Activated CD8-positive, alpha-beta memory T cell treated with anti-CD3 and anti-CD28 coated beads for 1 hour (primary cell): Measurements from ENCODE around the gene ZNF135.

ENCODE experiments used
- DNase-seq, 2 donors: peaks; one replicate each; pipeline ENCODE4 v3.0.0-alpha.2; 2020; ENCODE audit warnings: low read depth in 1 of 2; ENCODE audit errors: extremely low read depth in 1 of 2

Gene ZNF135

DNA sequence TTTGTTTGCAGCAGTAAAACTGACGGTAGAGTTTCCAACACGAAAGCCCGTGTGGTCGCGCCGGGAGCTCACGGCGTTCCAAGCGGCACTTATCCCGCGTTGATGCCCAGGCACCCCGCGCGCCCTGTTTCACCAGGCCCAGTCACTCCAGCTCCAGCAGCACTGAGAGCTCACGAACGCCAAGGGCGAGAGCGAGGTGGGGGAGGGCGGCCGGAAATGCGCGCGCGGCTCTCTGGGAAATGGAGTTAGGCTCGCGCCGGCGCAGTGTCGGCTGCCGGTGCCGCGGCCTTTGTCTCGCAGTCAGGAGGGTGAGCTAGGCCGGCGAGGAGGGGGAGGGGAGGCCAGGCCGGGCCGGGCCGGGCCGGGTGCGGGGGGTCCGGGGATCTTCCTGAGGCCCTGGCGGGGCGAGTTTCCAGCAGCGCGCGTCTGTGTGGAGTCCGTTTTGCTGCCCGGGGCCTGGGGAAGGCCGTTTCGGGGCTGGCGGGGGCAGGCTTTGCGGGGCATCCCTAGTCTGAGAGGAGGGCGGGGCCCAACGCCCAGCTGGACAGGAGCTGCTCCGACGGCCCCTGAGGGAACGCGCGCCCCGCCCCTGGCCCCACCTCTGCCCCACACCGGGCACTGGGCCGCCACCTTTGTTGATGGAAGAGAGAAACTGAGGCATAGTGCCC, at the start of gene ZNF135:
TSS of gene ZNF135 (plus strand) at position 280 of the 668 bp plus-strand sequence. CDS start 721 bp downstream, outside the sequence.
- DNase-seq, result peak; percentile 10 to 44

DNA sequence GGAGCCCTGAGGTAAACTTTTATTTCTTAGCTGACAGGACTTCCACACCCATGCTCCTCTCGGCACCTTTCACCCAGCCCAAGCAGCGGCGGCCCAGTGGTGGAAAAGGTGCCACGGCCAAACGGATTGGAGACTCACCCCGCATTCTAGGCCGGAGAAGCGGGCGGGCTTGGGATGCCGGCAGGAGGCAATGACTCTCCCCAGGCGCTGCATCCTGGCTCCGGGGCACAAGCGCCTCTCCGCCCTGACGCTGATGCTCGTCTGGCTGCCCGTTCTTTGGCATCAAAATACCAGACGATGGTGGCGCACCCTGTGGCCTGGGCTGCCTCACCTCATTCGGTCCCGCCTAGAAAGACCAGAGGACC, 49.8 kb upstream of the ZNF135 start:
- DNase-seq, result no peak

DNA sequence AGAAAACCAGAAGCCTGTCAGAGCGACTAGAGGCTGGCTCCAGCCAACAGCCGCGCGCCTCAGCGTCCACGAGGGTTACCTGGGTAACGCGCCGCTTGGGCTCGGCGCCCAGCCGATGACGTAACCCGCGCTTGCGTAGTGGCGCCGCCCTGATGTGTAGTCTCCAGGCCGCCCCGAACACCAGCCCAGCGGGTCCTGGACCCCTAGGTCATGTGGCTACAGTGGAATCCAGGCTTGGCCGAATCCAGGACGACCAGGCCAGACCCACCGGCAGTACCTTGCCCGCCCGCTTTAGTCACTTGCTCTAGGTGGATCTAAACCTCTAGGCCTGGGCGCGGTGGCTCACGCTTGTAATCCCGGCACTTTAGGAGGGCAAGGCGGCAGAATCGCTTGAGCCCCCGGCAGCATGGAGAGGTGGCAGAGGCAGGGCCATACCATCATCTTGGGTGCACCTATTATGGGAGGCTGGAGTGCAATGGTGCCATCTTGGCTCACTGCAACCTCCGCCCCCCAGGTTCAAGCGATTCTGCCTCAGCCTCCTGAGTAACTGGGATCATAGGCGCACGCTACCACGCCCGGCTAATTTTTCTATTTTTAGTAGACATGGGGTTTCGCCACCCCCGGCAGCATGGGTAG, 49.3 kb upstream of the ZNF135 start:
- DNase-seq, result peak in 1 of 2 donors; percentile 24

DNA sequence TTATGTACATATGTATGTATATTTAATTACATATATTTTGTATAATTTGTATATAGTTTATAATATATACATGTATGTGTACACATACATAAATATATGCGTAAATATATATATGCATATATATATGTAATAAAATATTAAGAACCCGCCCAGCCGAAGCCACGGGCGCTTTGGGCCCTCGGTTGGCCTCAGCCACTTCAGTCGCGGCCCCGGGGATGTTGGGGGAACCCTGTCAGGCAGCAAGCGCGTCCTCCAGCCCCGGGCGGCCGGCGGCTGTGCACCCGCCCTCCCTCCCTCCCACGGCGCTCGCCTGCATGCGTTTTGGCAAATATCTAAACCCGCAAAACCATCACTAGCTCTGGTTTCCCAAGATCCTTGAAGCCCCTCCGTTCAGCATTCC, 48.6 kb upstream of the ZNF135 start:
- DNase-seq, result no peak

DNA sequence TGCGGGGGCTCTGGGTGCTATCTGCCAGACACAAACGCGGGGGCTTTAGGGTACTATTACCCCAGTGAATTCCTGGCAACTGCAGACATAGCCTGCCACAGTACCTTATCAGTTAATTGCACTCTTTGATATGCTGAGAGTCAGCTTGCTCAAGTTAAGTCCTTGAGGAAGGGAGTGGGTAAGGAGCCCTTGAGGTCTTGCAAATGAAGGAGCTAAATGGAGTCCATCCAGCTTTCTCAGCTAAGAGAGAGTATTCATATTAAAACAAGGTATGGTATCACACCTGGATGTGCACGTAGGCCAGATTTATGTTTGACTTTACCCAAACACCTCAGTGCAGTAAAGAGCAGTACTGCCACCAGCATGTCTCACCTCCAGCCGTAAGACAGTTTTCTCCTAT, 44.9 kb upstream of the ZNF135 start:
- no peak for DNase-seq

DNA sequence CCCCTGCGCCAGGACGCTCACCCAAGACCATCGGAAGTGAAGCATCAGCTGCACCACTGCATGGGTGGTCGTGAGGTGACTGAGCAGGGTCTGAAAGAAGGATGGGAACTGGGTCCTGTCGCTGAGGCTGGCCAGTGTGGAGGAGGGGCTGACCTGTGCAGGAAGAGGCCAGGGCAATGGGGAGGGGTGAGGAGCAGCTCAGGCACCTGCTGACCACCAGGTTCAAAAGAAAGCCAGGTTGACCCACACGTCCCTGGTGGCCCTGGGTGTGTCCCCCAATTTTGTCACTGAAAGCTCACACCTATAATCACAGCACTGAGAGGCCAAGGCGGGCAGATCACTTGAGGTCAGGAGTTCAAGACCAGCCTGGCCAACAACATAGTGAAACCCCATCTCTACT, 39.0 kb upstream of the ZNF135 start:
- no peak for DNase-seq

DNA sequence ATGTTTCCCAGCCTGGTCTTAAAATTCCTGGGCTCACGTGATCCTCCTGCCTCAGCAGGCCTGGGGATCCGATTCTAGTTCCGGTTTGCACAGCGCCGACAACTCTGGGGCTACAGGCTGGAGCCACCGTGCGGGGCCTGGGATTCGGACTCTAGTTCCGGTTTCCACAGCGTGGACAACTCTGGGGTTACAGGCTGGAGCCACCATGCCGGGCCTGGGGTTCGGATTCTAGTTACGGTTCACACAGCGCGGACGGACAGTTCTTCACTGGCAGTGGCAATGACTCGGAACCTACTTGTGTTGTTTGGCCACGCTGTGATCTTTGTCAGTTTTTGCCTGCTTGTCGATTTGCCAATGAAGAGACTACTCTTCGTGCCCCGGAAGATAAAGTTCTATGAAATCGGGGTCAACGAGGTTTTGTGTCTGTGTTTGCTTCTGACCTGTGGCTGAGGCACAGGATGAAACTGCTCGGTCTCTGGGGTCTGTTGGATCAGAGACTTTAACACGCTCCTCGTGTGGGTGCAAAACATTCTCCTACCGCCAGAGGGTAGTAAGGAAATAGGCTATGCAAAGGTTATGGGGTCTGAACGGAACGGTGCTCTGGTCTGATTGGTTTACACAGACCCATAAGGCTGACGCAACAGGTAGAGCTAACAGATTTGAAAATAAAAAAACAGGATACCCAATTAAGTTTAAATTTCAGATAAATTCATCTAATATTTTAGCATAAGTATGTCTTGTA, 37.4 kb upstream of the ZNF135 start:
- DNase-seq, result peak in 1 of 2 donors; percentile 11

DNA sequence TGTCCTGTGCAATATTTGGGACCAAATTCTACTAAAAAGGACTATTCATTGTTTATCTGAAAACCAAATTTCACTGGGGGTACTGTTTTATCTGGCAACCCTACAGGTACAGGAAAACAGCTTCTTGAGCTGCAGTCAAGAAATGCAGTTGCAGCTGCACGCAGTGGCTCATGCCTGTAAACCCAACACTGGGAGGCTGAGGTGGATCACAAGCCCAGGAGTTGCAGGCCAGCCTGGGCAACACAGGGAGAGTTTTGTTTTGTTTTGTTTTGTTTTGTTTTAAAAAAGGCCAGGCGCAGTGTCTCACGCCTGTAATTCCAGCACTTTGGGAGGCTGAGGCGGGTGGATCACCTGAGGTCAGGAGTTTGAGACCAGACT, 36.8 kb upstream of the ZNF135 start:
- no peak for DNase-seq

DNA sequence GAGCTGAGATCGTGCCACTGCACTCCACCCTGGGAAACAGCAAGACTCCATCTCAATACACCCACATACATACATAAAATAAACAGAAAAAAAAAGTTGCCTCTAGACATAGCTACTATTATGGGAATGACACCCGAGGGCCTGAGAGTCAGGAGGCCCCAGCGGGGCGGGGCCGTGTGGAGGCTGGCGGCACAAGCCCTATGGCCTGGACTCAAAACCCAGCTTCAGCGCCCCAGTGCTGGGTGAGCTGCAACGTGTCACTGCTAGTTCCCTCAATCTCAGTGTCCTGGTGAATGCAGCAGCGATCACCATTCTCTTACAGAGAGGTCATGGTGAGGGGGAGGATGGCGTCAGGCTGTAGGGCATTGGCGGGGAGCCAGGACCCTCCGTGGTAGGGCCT, 34.4 kb upstream of the ZNF135 start:
- no peak for DNase-seq

DNA sequence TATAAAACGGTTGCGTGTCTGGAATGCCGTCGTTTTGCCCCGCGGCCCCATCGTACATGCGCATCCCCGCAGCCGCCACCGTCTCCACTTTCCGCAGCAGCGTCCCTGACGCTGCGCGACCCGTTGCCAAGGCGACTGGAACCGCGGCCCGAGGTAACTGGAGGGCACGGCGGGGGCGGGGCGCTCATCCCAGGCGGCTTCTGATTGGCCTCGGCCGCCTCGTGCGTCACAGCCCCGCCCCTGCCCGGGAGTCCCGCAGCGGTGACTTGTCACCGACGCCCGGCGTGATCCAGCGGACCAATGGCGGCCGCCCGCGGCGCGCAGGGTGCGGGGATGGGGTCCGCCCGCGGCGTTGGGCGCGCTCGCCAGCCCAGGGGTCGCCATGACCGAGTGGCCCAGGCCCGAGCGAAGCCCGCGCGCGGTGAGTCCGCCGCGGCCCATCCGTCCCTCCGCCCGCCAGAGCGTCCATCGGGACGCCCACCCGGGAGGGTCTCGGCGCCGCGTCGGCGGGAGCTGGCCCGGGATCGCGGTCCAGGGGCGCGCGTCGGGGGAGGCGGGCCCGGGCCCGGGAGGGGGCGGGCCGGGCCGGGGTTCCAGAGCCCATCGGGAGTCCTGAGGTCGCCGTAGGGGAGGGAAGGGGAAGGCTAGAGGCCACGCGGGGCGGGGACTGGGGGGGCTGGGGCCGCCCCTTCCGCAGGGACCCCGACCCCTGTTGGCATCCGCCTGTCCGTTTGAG, 25.2 kb upstream of the ZNF135 start, which contains the start of gene ZSCAN1:
TSS of gene ZSCAN1 (plus strand) at position 285 of the 736 bp plus-strand sequence. CDS start 3,812 bp downstream, outside the sequence.
- peak in 1 of 2 donors; percentile 15 for DNase-seq

DNA sequence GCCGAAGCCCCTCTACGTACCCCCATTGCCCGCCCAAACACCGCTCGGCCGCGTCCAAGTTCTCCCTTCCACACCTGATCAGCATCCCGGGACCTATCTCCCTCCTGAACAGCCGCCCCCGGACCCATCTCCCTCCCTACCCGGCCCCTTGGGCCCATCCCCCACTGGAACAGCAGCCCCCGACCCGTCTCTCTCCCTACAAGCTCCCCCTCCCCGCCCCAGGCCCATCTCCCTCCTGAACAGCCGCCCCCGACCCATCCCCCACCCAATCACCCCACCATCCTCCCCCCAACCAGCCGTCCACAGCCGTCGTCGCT, 24.6 kb upstream of the ZNF135 start:
- DNase-seq, result no peak

DNA sequence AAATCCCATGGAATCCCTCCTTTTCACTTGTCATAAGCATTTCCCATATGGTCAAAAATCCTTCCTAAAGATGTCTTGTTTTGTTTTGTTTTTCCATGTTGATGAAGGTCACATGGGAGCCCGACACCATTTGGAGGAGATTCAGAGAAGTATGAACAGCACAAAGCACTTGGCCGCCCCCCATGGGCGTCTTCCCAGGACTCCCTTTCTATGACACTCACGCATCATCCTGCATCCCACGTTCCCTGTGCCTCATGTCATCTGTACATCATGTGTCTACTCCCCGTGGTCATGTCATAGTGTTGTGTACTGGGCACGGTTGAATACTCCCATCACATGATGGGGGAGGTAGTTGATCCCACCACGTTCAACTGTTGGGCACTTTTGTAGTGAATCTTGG, 23.2 kb upstream of the ZNF135 start:
- DNase-seq, result no peak

DNA sequence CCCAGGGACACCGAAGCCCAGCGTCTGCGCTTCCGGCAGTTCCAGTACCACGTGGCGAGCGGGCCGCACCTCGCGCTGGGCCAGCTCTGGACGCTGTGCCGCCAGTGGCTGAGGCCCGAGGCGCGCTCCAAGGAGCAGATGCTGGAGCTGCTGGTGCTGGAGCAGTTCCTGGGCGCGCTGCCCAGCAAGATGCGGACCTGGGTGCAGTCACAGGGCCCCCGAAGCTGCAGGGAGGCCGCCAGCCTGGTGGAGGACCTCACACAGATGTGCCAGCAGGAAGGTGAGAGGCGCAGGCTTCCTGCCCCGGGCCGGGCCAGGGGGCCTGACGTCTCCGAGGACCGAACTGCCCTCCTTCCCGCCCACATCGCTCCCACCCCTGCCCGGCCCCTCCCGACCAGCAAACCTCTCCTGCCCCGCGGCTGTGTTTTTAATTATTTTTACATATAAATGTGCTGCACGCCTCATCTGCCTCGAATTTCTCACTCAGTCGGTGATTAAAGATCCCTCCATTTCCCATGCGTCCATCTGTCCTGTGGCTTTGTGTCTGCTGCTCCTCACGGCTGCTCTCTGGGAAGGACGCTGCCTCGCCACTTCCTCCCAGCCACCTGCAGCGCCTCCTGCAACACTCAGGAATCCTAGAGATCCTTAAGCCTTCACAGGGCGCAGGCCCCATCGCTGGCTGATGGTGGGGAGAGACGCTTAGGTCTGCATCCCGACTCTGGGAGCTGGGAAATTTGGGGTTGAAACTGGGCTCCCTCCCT, 21.0 kb upstream of the ZNF135 start:
- no peak for DNase-seq

DNA sequence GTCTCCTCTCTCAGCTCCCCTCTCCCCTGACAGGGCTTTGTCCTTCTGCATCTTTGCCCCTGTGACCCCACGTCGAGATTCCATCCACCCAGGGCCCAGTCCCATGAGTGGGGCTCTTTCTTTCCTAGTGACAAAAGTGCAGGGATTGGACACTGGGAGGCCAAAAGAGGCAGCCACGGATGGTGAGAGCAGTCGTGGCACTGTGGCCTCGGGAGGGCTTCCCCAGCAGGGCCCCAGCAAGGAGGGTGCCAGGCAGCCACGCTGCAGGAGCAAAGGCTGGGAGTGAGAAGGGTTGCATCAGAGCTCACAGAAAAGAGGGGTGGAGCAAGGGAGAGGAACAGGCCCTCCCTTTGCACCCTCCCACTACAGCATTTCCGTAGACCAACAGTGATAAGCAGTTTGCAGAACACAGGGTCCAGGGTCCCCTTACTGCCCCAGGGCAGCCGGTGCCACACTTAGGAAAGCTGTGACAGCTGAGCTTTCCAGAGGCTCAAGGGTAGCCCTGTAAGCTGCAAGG, 20.3 kb upstream of the ZNF135 start:
- DNase-seq, result no peak

DNA sequence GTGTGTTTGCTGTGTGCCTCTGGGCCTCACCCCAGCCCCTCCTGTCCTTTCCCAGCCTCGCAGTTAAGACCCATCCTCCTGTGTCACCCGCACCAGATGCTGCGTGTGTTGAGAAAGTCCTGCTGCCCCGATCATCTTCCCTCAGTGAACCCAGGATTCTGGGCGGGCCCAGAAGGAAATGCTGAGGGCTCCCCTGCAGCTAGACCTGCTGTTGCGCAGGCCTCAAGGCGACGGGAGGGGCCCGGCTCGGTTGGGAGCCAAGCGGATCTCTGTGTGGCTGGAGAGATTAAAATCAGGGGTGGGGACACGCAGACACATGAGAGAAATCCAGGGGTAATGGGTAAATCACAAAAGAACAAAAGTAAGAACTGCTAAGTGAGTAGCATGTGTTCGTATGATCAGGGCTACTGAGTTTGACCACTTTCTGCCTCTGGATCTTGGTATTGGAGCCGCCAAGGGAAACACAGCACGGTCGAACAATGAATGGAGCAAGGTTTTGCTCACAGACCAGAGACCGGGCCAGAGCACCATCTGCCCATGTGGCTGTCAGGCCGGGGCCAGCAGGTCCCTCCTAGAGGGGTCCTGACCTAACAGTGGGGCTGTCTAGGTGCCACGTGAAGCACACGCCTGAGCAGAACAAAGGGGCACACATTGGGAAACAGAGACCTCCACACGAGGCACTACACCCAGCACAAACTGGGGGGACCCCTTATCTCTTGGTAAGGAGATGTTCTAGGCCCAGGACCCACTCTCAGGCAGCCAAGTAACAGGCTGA, 18.1 kb upstream of the ZNF135 start:
- no peak for DNase-seq

DNA sequence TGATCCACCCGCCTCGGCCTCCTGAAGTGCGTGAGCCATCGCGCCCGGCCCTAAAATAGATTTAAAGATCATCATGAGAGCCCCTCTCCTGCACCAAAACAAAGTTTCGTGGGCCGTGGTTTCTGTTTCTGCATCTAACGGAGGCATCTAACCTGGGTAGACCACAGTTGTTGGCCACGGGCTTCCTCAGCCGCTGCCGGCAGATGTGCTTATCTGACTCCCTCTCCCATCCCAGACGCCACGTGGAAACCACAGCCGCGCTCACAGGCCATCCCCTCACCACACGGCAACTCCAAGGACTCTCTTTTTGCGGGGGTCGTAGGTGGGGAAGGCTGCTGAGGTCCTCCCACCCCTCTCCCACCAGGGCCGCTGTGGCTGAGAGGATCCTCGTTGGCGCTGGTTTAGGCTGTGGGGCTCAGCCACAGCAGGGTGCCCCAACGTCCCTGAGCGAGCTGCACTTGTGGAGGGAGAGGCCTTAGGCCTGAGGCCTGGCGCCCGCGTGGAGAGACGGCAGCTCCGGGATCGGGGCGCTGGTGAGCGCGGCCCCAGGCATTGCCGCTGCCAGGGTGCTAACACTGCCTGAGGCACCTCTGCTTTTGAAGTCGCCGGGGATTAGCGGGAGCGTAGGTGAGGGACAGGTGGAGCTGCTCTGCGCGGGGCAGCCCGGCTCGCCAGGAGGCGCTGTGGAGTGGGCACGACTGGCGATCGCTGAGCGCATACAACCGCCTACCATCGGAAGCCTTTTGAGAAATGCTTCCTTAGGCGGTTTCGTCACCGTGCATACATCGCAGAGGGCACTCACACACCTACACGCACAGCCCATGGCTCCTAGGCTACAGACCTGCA, 16.4 kb upstream of the ZNF135 start:
- no peak for DNase-seq

DNA sequence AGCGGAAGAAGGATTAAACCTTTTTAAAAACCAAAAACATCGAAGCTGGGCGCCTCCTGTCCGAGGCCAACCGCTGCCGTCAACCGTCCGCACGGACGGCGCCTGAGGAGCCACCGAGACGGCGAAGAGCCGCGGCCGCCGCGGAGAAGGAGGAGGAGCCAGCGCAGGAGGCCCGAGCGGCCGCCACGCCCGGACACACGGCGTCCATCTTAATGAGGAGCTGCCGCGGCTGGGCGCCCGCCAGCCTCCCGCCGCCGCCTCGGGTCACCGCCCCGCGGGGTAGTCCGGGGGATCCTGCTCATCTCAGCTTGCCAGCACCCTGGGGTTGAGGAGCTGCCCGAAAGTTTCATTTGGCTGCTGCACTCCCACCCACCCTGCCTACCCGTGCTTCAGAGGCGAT, 14.7 kb upstream of the ZNF135 start:
- no peak for DNase-seq

DNA sequence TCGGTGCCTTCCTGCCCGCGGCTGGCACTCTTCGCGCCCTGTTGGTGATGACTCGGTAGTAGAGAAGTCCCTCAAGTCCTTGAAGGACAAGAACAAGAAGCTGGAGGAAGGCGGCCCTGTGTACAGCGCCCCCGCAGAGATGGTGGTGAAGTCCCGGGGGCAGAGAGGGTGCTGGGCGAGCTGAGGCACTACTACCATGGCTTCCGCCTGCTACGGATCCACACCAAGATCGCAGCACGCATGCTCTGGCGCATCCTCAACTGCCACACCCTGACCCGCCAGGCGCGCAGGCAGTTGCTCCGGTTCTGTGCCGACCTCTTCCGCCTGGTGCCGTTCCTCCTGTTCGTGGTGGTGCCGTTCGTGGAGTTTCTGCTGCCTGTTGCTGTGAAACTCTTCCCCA, 14.2 kb upstream of the ZNF135 start:
- DNase-seq, result no peak
